ENCODE data around the gene TLL2. TPM values are rescaled to one million over a fixed set of nuclear protein-coding genes. Genes with fewer than 3 reads are reported as not detected.

Gene TLL2
- total and polyA plus RNA-seq, 2 of the 4 experiments (the other 2 are of a cell fraction): under 0.01 to 0.05 TPM

DNA sequence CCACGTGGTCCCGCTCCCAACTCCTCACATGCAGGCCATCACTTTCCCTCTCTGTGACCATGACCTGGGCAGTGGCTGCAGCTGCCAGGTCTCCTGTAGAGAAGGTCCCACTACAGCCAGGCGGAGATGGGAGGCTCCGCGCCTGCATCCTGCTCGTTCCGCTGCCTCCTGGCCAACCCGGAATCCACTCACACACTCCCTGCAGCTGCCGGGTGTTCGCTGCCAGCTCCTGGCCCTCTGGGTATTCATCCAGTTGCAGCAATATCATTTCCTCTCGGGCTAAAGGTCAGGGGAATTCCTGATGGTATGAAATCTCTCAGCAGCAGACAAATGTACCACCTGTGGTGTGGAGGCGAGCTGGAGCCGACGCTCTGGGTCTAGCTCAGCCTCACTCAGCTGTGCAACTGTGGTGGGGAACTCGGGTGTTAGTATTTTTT lies 65.7 kb downstream of the TLL2 start:
- Histone ChIP-seq H2BK20ac (ENCODE audit: low read depth, low read length) (no peak overlapping the region), H3K56ac (ENCODE audit: extremely low read depth, insufficient read depth, low read length) (no peak overlapping the region), H4K8ac (ENCODE audit: low read depth in 2 of 2, low read length in 2 of 2) (no peak overlapping the region), H2BK120ac (ENCODE audit: low read depth, low read length) (no peak overlapping the region), H3K27me3 (ENCODE audit: control insufficient read depth, insufficient read depth, low read length) (peaks cover 1% of the 10 kb centered on the region), H3K23ac (ENCODE audit: low read depth, low read length) (no peak overlapping the region), H2AK9ac (replicated peaks; ENCODE audit: low read depth, low read length, poor library complexity) (no peak overlapping the region), H3K36me3 (ENCODE audit: control insufficient read depth, insufficient read depth, low read length) (no peaks in the 10 kb centered on the region), H2BK15ac (ENCODE audit: low read depth, low read length) (no peak overlapping the region), H3K27ac (ENCODE audit: insufficient read depth, low read length) (no peak overlapping the region), H3K79me1 (ENCODE audit: low read depth in 1 of 2, low read length in 2 of 2) (no peaks in the 10 kb centered on the region), H3K9me3 (ENCODE audit: control insufficient read depth, insufficient read depth, low read length) (no peaks in the 10 kb centered on the region), H3K4me2 (ENCODE audit: low read depth, low read length) (no peak overlapping the region), H4K20me1 (ENCODE audit: insufficient read depth, low read length) (no peaks in the 10 kb centered on the region), H3K14ac (replicated peaks; ENCODE audit: low read depth, low read length) (no peak overlapping the region), H3K9me1 (ENCODE audit: insufficient read depth, low read length) (no peaks in the 10 kb centered on the region), H3K4me3 (ENCODE audit: insufficient read depth, low read depth, low read length) (no peak overlapping the region), H3K4ac (ENCODE audit: low read depth, low read length) (no peak overlapping the region), H4K5ac (ENCODE audit: low read depth, low read length) (no peak overlapping the region), H2BK5ac (ENCODE audit: low read depth, low read length, poor library complexity, severe bottlenecking) (no peak overlapping the region), H3K18ac (ENCODE audit: low read depth, low read length) (no peak overlapping the region), H3K9ac (ENCODE audit: low read depth, low read length) (no peak overlapping the region), H4K91ac (ENCODE audit: insufficient read depth, low read depth, low read length) (no peak overlapping the region), H2AK5ac (ENCODE audit: low read depth, low read length) (no peak overlapping the region), H3K4me1 (ENCODE audit: control insufficient read depth, insufficient read depth, low read length) (no peaks in the 10 kb centered on the region), H2AFZ (replicated peaks; ENCODE audit: low read length, poor library complexity) (no peak overlapping the region)
- DNase-seq (no peak), ATAC-seq (ENCODE audit: low read depth) (no peak)
- dilution Hi-C loops (cut with HindIII; ENCODE audit: low sequenced_read_pairs, unreplicated experiment) (no loop called here), intact Hi-C loops (cut with micrococcal nuclease) (no loop called here), in situ Hi-C loops (cut with MboI; ENCODE audit: low sequenced_read_pairs) (no loop called here)
- POLR2A ChIA-PET (ENCODE audit: unreplicated experiment): no interaction called here
- CTCF ChIA-PET: interaction anchor here (0.9 kb wide), 1 partner anchor 113 kb away, joined by 4 read pairs; no protein-coding TSS in a partner anchor
- TF ChIP-seq SMC3 (IDR thresholded peaks at IDR 0.05; ENCODE audit: low read depth, low read length) (no peak), POLR2A (IDR thresholded peaks at IDR 0.05; ENCODE audit: low read depth, low read length) (no peak), MXI1 (IDR thresholded peaks at IDR 0.05; ENCODE audit: borderline replicate concordance, low read depth, low read length) (no peak), RFX5 (IDR thresholded peaks at IDR 0.05; ENCODE audit: low read depth, low read length) (no peak), CEBPB (IDR thresholded peaks at IDR 0.05; ENCODE audit: low read depth, low read length) (no peak), MAFK (IDR thresholded peaks at IDR 0.05; ENCODE audit: low read depth, low read length) (no peak), BHLHE40 (IDR thresholded peaks at IDR 0.05; ENCODE audit: low read depth, low read length) (no peak), FOS (IDR thresholded peaks at IDR 0.05; ENCODE audit: low read depth, low read length) (no peak), MAZ (IDR thresholded peaks at IDR 0.05; ENCODE audit: borderline replicate concordance, low read depth, low read length) (no peak), NFE2L2 (IDR thresholded peaks at IDR 0.05; ENCODE audit: low read depth, low read length) (no peak), CHD1 (IDR thresholded peaks at IDR 0.05; ENCODE audit: low read depth, low read length) (no peak), RCOR1 (IDR thresholded peaks at IDR 0.05; ENCODE audit: insufficient replicate concordance, low read length) (no peak), RAD21 (IDR thresholded peaks at IDR 0.05; ENCODE audit: low read length) (no peak)
- TF ChIP-seq, protein P1, sequence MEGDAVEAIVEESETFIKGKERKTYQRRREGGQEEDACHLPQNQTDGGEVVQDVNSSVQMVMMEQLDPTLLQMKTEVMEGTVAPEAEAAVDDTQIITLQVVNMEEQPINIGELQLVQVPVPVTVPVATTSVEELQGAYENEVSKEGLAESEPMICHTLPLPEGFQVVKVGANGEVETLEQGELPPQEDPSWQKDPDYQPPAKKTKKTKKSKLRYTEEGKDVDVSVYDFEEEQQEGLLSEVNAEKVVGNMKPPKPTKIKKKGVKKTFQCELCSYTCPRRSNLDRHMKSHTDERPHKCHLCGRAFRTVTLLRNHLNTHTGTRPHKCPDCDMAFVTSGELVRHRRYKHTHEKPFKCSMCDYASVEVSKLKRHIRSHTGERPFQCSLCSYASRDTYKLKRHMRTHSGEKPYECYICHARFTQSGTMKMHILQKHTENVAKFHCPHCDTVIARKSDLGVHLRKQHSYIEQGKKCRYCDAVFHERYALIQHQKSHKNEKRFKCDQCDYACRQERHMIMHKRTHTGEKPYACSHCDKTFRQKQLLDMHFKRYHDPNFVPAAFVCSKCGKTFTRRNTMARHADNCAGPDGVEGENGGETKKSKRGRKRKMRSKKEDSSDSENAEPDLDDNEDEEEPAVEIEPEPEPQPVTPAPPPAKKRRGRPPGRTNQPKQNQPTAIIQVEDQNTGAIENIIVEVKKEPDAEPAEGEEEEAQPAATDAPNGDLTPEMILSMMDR (conservative IDR thresholded peaks at IDR 0.05; ENCODE audit: low read depth, low read length): no peak
- TF ChIP-seq, protein P2, sequence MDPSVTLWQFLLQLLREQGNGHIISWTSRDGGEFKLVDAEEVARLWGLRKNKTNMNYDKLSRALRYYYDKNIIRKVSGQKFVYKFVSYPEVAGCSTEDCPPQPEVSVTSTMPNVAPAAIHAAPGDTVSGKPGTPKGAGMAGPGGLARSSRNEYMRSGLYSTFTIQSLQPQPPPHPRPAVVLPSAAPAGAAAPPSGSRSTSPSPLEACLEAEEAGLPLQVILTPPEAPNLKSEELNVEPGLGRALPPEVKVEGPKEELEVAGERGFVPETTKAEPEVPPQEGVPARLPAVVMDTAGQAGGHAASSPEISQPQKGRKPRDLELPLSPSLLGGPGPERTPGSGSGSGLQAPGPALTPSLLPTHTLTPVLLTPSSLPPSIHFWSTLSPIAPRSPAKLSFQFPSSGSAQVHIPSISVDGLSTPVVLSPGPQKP (IDR thresholded peaks at IDR 0.05; ENCODE audit: borderline replicate concordance, low read depth, low read length): no peak
- TF ChIP-seq, protein P3, sequence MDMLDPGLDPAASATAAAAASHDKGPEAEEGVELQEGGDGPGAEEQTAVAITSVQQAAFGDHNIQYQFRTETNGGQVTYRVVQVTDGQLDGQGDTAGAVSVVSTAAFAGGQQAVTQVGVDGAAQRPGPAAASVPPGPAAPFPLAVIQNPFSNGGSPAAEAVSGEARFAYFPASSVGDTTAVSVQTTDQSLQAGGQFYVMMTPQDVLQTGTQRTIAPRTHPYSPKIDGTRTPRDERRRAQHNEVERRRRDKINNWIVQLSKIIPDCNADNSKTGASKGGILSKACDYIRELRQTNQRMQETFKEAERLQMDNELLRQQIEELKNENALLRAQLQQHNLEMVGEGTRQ (IDR thresholded peaks at IDR 0.05; ENCODE audit: low read depth, low read length): no peak
- WGBS, 2 experiments (ENCODE audit: extremely low coverage in 2 of 2, insufficient read length in 1 of 2): no CpG with 5 or more reads among the region's 15 CpGs
- no TSS peak for BruUV-seq (replicated peaks)
